DOHH2 (cell line): ENCODE measurements around the gene NOXA1.

ENCODE experiments used
- H3F3A ChIP-seq: fragments of 200-600 bp; sonication (generic), shearing (Covaris generic); 2 replicates; pipeline ENCODE4 v1.6.0; 2016; ENCODE audit warnings: antibody characterized with exemption, mild to moderate bottlenecking; ENCODE audit not compliant: control insufficient read depth, insufficient read depth
- H3K27ac ChIP-seq: fragments of 200-600 bp; sonication (generic); 2 replicates; pipeline ENCODE4 v1.5.1; 2014; ENCODE audit warnings: low read depth, mild to moderate bottlenecking, low read length, moderate library complexity
- H3K27me3 ChIP-seq: fragments of 200-600 bp; sonication (generic); 2 replicates; pipeline ENCODE4 v1.6.1; 2014; ENCODE audit warnings: mild to moderate bottlenecking, low read length, mixed read lengths; ENCODE audit not compliant: control insufficient read depth
- H3K36me3 ChIP-seq: fragments of 200-600 bp; sonication (generic); 2 replicates; pipeline ENCODE4 v1.6.1; 2014; ENCODE audit warnings: mild to moderate bottlenecking, low read length, moderate library complexity, mixed read lengths; ENCODE audit not compliant: control insufficient read depth
- H3K4me1 ChIP-seq: fragments of 200-600 bp; sonication (generic); 2 replicates; pipeline ENCODE4 v1.6.1; 2014; ENCODE audit warnings: mild to moderate bottlenecking, low read length, mixed read lengths; ENCODE audit not compliant: control insufficient read depth
- H3K4me2 ChIP-seq: fragments of 200-600 bp; sonication (generic); 2 replicates; pipeline ENCODE4 v1.6.0; 2014; ENCODE audit warnings: mild to moderate bottlenecking, low read length, moderate library complexity
- H3K4me3 ChIP-seq: fragments of 200-600 bp; sonication (generic); 2 replicates; pipeline ENCODE4 v1.5.1; 2014; ENCODE audit warnings: mild to moderate bottlenecking, low read length, mixed read lengths
- H3K79me2 ChIP-seq: fragments of 200-600 bp; sonication (generic); 2 replicates; pipeline ENCODE4 v1.6.1; 2014; ENCODE audit warnings: mild to moderate bottlenecking, low read length, mixed read lengths; ENCODE audit not compliant: control insufficient read depth
- H3K9me2 ChIP-seq: fragments of 200-600 bp; sonication (generic); replicated peaks from 2 replicates; pipeline ENCODE4 v1.6.1; 2014; ENCODE audit warnings: mild to moderate bottlenecking, low read length, mixed read lengths; ENCODE audit not compliant: control insufficient read depth
- H3K9me3 ChIP-seq: fragments of 200-600 bp; sonication (generic); 2 replicates; pipeline ENCODE4 v1.6.1; 2014; ENCODE audit warnings: antibody characterized with exemption, low read length, mixed read lengths; ENCODE audit not compliant: control insufficient read depth, insufficient read depth
- H4K20me1 ChIP-seq: fragments of 200-600 bp; sonication (generic); 2 replicates; pipeline ENCODE4 v1.6.0; 2014; ENCODE audit warnings: low read depth, mild to moderate bottlenecking, antibody characterized with exemption, low read length, moderate library complexity; ENCODE audit not compliant: control insufficient read depth, insufficient read depth
- EZH2phosphoT487 ChIP-seq: fragments of 200-600 bp; sonication (generic); IDR thresholded peaks from 2 replicates; pipeline ENCODE4 v1.6.1; 2017; ENCODE audit warnings: borderline replicate concordance, mild to moderate bottlenecking, antibody characterized with exemption, low read length, moderate library complexity, mixed read lengths
- TF ChIP-seq, protein P1 (sequence below): fragments of 200-600 bp; sonication (generic); IDR thresholded peaks from one replicate; pipeline ENCODE4 v1.5.1; 2014; ENCODE audit warnings: antibody characterized with exemption, mild to moderate bottlenecking, low read depth, low read length; ENCODE audit not compliant: poor library complexity, severe bottlenecking

Gene NOXA1

DNA sequence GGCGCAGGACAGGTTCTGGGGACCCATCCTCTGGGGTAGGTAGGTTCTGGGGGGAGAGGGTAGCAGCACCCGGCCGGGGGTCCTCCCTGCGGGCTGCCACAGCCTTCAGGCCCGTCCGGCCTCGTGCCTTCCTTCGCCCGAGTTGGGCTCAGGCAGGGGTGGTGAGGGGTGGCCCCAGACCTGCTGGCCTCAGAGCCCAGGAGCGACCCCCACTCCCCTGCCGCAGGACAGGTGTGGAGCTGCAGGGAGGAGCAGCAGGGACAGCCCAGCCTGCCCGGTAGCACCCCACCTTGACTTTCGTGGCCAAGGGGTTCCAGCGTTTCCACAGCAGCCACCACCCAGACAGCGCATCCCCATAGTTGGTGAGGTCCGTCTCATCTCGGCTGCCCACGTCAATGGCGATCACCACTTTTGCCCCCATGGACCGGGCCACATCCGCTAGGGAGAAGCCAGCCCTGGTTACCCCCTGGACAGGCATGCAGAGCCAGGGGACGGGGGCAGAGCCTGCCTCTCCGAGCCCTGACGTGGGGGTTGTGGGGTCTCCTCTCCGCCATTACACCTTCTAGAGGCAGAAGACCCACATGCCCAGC, 39.3 kb downstream of the NOXA1 start:
- Histone ChIP-seq H3K9me2 (no peaks in the 10 kb centered on the region), H4K20me1 (no peaks in the 10 kb centered on the region; the same call in 1 of the 2 replicates), H3K9me3 (no peaks in the 10 kb centered on the region), H3K36me3 (peaks cover 12% of the 10 kb centered on the region), H3K27ac (peak overlapping the region; percentile 82), H3K4me2 (peak overlapping the region; percentile 62), H3K79me2 (peaks cover 14% of the 10 kb centered on the region), H3K4me1 (peaks cover 53% of the 10 kb centered on the region), H3F3A (no peaks in the 10 kb centered on the region), H3K4me3 (peak overlapping the region; percentile 78), H3K27me3 (no peaks in the 10 kb centered on the region)
- no peak for TF ChIP-seq EZH2phosphoT487
- TF ChIP-seq, protein P1, sequence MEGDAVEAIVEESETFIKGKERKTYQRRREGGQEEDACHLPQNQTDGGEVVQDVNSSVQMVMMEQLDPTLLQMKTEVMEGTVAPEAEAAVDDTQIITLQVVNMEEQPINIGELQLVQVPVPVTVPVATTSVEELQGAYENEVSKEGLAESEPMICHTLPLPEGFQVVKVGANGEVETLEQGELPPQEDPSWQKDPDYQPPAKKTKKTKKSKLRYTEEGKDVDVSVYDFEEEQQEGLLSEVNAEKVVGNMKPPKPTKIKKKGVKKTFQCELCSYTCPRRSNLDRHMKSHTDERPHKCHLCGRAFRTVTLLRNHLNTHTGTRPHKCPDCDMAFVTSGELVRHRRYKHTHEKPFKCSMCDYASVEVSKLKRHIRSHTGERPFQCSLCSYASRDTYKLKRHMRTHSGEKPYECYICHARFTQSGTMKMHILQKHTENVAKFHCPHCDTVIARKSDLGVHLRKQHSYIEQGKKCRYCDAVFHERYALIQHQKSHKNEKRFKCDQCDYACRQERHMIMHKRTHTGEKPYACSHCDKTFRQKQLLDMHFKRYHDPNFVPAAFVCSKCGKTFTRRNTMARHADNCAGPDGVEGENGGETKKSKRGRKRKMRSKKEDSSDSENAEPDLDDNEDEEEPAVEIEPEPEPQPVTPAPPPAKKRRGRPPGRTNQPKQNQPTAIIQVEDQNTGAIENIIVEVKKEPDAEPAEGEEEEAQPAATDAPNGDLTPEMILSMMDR: no peak

DNA sequence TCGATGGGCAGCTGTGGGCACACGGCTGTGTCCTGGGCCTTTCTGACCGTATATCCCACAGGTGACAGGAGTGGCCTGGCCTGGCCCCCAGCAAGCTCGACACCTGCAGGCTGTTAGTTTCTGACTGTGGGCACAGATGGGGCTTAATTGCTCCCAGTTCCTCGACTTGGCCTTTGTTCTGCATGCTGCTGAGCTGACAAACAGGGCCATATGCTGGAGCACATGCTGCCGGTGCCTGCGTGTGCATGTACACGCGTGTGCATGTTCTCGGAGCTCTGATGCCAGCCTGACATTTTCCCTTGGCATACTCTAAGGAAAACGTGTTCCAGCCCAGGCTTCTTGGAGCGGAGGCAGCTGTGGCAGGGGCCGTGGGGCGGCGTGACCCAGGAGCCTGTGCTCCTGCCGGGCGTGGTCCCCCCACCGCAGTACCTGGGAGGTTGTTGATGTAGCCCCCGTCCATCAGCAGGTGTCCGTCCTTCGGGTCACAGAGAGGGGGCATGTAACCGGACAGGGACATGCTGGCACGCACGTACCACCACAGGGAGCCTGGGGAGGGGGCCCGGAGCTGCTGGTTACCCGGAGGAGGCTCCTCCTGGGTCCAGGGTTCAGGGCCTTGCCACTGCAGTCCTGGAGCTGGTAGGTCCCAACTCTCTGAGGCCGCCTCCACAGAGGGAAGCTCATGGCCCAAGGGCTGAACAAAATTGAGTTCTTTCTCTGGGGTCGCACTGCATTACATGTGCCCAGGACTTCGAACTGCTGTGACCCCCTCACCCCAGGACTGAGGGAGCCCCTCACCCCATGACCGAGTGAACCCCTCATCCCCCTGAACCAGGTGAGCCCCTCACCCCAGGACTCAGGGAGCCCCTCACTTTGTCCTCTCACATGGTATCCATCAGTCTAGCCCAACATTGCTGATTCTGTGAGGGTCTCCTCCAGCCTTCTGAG, 40.1 kb downstream of the NOXA1 start:
- Histone ChIP-seq H3K9me2 (no peaks in the 10 kb centered on the region), H3K79me2 (peaks cover 6% of the 10 kb centered on the region), H3F3A (no peaks in the 10 kb centered on the region), H3K4me1 (peaks cover 46% of the 10 kb centered on the region), H4K20me1 (no peaks in the 10 kb centered on the region), H3K9me3 (no peaks in the 10 kb centered on the region), H3K27ac (peak overlapping the region; percentile 82), H3K36me3 (peaks cover 5% of the 10 kb centered on the region), H3K4me2 (peak overlapping the region; percentile 62), H3K27me3 (no peaks in the 10 kb centered on the region), H3K4me3 (peak overlapping the region; percentile 78)
- TF ChIP-seq, protein P1: no peak
- TF ChIP-seq EZH2phosphoT487: no peak

DNA sequence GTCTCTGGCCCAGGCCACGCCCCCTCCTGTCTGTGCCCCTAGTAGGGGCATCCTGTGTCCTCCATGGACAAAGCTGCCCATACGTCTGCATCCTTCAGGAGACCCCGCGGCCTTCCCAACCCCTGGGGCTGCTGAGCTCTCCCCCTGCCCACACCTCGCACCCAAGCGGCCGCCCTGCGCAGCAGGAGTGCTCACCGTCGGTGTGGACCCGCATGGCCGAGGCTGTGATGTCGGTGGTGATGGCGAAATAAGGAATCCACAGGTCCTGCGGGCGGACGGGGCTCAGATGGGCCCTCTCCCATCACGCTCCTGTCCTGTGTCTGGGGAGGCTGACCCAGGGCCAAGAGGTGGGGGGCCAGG, 40.7 kb downstream of the NOXA1 start:
- Histone ChIP-seq H3K79me2 (no peaks in the 10 kb centered on the region; the same call in 1 of the 2 replicates), H3K27ac (no peak overlapping the region), H3K9me3 (no peaks in the 10 kb centered on the region), H3K4me2 (no peak overlapping the region), H3K27me3 (no peaks in the 10 kb centered on the region), H4K20me1 (no peaks in the 10 kb centered on the region), H3F3A (no peaks in the 10 kb centered on the region), H3K36me3 (no peaks in the 10 kb centered on the region), H3K4me3 (no peak overlapping the region), H3K4me1 (peaks cover 43% of the 10 kb centered on the region), H3K9me2 (no peaks in the 10 kb centered on the region)
- no peak for TF ChIP-seq EZH2phosphoT487
- TF ChIP-seq, protein P1: no peak
